ENCODE data around the gene KAZN.

The KAZN gene

DNA sequence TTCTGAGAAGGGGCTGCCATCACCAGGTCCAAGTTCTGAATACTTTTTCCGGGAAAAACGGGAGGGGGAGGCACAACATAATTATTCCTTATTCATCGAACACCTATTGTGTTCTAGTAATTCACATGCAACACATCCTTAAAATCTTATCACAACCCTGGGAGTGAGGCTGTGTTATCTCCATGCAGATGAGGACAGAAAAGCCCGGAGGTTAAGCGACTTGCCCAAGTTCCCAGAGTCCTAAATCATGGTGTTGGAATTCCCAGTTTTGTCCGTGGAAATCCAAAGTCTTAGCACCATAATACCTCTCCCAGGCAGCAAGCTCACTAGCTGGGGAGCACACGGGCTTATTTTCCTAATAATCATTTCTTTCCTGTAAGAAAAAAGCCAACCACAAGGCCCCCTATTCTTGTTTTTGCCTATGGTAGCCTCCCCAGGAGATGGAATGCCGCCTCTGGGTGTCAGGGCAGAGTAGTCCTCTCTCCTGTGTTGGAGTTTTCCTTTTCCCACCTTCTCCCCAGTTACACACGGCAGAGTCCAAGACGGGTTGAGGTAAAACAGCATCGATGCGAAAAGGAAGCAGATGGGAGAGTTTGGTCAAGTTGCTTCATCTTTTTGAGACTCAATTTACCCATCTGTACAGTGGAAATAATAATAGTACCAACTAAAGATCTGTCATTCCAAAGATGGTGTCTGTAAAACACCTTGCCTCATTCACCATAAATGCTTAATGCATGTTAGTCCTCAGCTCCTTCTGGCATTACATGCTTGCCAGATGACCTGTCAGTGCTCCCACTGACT, 327.1 kb downstream of the KAZN start:
- no peak for DNase-seq

DNA sequence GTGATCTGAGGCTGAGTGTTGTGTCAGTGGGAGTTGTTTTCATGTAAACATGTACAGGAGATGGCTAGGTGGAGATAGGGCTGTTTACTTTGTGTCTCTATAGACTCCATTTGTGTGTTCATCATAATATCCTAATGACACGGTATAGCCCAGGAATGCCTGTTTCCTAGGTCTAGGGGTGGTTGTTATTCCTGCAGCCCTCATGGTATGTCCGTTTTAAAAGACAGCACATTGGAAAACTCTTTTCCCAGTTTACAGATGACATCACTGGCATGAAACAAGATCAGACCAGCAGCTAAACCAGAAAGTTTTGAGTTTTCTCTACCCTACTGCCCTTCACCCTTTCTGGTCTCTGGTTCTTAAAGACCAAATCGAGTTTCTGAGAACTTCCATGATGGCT, 327.7 kb downstream of the KAZN start:
- DNase-seq: no peak

DNA sequence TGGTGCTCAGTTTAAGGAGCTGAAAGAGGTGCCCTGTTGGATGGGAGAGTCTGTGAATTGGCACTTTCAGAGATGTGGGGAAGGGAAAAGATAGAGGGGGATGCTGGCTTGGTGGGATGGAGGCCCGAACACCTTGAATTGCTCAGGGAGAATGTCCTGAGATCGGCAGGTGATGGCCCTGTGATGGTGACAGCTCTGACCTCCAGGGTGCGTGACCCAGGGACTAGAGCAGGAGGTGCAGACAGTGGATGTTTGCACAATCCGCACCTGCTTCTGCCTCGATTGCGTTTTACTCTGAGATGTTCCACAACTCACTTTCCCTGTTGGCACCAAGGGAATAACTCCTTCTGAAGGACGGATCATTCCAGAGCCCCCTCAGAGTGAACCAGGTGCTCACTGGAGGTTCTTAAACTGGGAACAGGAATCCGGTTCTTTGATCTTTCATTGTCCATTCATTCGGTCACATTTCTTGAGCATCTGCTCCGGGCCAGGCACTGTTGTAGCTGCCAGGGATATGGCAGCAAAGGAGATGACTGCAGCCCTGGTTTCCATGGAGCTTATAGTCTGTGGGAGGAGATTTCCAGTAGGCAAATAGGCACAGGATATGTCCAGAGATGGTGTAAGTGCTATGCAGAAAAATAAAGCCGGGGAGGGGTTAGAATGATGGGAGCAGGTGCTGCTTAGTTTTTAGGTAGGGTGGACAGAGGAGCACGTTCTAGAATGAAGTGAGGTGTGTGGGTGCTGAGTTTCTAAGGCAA, 328.5 kb downstream of the KAZN start:
- DNase-seq: no peak

DNA sequence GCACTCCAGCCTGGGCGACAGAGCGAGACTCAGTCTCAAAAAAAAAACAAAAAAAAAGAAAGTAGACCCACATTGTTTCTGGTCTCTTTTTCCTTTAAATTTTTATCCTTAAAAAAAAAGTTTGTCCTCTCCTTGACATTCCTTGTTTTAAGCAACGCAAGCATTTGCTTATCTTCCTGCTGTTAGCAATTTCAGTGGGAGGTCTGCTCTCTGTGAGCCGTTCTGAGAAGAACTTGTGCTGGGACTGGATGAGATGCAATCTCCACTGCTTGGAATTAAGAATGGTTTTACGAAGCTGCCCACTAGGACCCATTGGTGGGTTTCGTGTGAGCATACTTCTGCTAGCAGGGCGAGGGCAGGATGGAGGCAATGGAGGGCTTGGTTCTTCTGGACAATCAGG, 329.9 kb downstream of the KAZN start:
- DNase-seq: no peak

DNA sequence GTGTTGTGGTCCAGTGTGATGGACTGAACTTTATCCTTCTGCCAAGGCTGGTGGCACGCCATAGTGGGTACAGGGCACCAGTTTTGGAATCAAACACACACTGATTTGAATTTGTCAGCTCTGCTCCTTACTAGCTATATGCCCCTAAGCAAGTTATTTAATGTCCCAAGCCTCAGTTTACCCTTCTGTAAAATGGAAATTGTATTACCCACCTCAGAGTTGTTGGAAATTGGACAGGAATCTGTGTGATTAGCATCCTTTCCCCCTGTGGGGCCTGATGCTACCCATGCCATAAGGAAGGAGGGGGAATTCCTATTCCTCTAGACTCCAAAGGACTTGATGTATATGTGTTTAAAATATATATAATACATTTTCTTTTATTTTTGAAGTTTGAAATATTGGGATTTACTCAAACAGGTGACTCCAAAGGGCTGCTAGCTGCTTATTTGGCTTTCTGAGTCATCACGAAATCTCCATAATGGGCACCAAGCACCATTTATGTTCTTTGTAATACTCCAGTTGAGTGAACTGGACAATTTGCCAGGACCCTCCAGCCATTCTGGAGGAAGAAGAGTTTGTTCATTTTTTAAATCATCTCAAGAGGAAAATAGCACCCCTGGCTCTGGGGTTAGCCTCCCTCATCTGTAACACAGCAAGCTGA, 330.5 kb downstream of the KAZN start:
- no peak for DNase-seq

DNA sequence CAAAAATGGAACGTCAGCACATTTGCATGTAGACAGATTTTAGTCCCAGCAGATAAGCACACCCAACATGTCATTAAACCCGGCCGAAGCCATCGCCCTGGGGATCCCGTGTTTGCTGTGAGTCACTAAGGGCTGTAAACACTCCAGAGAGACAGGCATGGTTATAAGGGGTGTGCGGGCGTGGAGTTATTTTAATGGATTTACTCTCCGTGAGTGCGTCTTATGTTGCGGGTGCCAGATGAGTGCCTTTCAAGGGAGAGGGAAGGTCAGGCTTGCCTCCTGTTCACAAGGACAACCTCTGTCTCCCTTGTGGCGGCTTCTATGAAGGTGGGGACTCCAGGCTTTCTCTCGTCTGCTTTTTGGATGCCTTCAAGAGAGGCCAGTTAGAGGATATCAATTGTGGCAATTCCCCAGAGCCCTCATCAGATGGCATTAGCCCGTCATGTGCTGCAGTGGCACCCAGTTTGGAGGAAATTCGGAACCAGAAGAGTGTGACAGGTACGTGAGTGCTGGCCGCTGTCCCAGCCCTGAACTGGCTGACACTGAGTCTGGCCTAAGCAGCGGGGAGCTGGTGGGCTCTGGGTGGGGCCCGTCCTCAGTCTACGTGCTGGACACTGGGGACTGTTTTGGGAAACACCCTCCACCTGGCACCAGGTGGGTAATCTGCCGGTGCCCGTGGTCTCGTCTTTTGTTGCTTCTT, 331.2 kb downstream of the KAZN start:
- DNase-seq: no peak

DNA sequence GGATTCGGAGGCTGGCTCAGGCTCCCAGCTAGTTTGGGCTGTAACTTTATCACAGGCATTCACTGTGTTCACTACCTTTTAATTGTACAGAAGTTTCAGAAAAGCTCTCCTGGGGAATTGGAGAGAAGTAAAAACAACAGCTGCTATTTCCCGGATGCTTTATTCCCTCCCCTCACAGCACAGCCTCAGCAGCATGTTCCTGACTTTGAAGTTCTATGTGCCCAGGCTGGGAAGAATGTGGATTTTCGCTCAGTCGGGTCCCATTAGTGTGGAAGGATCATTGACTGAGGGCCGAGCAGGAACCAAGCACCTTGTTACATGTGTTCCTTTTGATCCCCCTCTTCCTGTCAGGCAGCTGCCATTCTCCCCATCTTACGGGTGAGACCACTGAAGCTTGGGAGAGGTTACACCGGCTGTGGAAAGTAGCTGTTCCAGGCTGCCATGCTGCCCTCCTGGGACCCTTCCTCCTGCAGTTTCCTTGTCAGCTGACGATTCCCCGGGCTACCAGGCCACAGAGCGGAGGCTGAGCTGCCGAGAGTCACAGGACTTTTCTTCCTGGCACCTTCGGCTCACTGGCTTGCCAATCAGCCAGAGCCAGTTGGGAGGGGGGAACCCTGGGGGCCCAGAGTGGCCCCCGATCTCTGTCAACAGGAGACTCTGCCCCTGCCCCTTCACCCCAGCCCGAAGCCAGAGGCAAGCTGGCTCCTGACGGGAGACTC, 331.9 kb downstream of the KAZN start:
- no peak for DNase-seq

DNA sequence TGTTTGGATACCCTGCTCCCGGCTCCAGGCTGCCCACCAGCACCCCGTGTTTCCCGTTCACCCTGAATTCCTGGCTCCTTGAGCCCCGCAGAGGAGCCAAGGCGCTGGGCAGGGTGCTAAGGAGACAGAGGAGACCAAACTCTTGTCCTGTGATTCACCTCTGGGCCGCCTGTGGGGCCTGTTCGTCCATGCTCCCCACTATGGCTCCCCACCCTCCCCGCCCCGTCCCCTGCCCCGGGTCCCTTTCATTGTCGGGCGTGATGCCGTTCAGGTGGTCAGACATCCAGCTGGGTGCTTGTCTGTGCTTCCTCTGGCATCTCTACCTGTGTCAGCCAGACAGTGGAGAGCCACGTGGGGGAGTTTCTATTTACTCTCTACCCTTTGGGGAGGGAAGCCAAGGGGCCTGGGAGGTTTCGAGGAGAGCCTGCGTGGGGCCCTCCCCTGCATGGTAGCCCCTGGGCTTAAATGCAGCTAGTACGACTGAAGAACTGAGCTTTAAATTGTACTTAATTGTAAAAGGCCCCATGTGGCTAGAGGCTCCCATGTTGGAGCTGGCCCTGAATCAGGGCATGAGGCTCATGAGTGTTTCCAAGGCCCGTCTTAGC, 333.7 kb downstream of the KAZN start:
- no peak for DNase-seq

DNA sequence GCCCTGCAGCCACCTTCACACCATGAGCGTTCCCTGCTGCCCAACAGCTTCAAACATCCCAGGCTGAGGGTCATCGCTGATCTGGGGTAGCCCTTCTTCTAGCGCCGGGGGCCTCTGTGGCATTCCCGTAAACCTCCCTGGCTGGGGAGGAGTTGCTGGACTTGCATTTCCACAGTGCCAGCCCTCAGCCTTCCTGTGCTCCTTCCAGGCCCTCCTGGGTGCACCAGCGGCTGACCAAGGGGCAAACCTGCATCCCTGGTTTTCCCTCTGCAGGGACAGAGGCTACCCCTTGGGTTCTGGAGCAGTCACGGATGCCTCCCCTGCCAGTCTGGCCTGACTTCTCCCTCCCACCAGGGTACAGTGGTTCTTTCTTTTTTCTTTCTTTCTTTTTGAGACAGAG, 336.4 kb downstream of the KAZN start:
- no peak for DNase-seq

DNA sequence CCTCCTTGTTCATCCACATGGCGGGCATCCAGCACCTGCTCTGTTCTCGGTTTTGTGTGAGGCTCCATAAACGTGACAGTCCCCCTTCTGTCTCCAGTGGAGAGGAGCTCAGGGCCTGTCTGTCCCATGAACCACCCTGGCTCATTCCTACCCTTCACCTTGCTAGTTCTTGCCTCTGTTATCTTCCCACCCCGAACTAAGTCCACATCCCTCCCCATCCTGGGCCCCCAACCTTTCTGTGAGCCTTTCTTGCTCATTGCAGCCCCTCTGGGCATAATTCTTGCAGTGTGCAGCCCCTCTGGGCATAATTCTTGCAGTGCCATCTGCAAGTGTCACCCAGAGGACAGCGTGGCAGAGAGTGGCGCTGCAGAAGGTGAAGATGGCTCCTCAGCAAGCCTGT, 338.3 kb downstream of the KAZN start:
- no peak for DNase-seq

DNA sequence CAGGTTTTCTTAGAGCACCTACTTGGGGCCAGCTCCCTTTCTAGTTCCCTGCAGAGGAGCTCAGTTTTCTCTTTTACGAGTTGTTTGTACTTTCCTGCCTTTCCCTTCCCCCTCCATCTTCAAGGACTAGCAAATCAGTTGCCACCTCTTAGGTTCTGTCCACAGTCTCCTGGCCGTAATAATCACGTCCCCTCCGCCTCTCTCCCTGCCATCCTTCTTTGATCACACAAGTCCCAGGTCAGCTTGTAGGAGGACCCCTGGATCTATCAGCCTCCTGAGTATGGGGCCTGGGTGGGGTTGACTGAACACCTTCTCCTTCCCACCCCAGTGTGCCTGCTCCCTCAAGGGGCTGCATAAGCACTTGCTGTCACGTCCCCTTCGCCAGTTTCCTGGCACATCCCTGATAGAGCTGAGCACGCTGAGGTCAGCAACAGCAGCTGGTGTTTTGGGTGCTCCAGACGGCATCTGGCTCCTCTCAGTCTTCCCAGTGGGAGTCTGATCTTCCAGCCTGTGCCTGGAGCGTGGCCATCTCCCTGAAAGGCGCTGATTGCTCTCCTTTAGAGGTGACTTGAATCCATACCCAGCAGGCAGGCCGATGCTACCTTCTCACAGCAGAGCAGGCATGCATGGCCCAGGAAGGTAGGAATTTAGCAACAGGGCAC, 338.9 kb downstream of the KAZN start:
- no peak for DNase-seq

DNA sequence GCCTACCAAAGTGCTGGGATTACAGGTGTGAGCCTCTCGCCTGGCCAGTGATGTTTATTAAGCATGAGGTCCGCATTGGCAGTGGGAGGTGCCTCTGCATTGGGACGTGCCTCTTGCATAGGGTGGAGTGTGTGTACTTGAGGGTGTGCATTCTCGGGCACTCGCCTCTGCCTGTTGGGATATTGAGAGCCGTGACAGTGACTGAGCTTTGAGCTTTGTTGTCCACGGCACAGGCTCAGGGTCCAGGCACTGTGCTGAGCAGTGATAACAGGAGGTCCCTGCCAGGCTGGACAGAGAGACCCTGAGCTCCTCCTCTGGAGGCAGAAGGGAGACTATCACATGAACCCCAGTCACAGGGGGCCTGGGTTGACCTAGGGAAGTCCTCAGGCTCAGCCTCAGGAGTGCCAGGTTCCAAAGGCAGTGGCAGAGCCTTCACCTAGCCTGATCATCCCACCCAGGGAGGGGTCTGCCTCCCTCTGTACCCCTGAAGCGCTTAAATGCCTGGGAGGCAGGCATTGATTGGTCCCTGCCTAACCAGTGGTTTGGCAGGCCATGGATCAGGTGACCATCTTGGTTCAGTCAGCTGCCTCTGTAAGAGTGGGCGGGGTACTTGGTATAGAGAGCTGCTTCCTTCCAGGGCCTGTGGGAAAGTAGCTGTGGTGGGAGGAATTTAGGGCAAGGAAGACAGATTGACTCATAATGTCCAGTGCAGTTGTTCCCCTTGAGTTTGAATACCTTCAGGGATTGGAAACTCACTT, 341.2 kb downstream of the KAZN start:
- no peak for DNase-seq

DNA sequence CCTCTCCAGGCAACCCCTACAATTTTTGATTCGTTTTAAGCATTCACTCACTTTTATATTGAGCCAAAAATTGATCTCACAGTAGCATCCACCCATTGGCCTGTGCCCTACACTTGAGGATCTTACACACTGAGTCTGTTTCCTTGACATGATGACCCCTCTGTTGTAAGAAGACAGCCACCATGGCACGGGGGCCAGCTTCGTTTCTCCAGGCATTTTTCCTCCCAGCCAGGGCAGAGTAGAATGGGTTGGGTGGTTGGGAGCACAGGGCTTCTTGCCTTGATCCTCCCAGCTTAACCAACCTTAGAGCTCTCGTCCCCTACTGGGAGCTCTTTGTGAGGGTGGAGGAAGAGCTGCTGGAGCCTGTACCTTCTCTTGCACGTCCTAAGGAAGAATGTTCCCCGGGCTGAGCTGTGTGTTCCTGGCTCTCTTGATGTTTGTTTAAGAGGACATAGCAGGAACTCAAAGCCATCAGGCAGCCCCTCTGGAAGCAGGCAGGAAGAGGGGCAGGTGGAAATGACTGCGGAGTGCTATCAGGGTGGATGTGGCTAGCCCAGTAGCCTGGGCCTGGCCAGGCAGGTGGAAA, 341.9 kb downstream of the KAZN start:
- no peak for DNase-seq

DNA sequence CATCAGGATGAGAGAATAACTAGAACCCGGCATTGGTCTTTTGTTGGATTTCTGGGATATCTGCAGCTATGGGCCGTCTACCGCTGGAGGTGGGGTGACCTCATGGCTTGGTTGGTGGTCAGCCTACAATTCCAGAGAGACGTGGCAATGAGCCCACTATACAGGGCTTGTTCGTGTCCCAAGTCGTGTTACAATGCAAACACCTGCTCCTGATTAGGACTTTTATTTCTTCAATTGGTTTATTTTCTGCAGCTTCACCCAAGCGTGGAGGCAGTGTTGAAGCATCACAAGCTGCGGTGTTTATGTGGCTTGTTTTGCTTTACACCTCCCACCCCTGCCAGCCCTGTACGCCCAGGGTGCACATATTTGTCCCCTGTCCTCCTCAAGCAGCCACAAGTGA, 343.4 kb downstream of the KAZN start:
- DNase-seq: no peak

DNA sequence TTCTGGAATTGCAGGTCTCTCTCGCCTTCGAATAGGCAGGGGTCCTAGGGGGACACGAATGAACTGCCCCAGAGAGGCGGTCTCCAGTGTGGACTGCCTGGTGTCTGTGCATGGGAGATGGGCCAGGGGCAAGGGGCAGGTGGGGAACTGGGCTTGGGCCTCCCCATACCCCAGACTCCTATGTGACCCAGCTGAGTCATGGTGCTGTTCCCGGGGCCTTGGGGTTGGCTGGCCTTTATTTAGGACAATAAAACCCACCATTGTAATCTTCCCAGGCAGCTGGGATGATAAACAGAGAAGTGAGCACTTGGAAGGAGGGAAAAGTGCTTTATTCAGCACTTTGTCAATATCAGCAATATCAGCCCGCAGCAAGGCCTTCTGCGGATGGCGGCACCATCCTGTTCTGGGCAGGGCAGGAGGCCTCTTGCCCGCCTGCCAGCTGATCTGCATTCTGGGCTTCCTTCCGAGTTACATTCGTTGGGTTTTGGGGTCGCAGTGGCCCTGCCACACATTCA, 346.0 kb downstream of the KAZN start:
- no peak for DNase-seq

DNA sequence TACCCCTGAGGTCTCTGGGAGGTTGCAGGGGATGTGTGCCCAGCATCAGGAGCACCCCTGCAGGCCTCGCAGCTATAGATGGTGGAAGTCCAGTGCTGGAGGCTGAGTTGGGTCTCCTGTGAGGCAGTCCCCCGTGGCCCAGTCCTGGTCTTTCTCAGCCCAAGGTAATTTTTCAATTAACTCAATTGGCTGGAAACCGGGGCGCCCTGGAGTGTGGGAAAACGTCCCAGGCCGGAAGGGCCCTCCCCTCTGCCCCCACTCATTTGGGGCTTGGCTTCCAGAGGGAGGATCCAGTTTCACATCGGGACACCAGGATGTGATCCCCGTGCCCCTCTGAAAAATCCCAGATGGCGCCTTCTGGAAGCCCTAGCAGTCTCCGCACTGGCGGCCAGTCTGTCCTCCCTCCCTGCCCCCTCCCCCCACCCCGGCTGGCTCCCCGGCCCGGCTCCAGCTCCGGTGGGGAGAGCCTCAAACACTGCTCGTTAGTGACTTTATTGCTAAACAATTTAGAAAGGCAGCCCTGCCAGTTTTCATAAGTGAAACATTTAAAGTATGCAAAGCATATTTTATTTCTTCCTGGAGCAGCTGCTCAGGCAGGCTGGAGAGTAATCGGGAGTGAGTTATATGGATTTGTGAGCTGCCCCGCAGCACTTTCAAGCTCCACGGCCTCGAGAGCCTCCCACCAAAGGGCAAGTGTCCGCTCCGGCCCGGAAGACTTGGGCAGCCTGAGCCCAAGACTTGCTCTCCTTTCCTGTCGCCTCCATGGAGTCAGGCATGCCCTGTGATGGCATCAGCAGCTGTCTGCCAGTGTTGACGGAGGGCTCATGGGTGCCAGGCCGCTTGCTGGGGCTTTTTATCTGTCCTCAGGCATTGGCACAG, 346.9 kb downstream of the KAZN start:
- no peak for DNase-seq

DNA sequence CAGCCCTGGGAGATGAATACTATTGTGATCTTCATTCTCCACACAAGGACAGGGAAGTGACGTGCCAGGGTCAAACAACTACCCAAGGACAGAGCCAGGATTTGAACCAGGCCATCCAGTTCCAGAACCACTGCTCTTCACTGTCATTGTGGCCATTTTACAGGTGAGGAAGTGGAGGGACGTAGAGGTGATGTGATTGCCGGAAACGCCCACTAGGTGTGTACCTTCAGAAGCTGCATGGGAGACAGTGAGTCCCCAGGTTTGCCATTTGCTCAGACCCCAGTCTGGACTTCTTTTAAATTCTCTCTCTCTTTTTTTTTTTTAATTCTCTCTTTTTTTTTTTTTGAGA, 347.5 kb downstream of the KAZN start:
- DNase-seq: no peak

DNA sequence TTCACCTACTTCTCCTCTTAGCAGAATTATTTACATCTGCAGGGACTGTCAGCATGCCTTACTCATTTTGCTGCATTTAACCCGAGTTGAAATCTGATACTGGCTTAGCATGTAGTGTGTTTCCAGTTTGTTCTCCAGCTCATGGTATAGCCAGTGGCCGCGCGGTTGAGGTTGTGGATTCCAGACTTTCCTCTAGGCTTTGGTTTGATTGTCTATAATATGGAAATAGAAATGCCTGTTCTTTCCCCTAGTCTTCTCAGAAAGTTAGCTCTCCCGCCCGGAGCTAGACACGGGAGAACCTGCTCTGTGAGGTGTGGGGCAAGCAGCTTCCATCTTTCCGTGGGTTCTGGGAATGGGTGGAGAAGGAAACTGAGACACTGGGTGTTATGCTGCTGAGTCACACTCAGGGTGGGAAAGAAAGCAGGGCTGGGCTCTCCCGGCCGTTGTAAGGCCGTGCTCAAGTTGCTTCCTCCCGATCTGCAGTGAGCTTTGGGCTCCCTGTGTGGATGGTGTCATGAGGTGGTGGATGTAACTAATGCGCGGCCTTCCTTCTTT, 348.3 kb downstream of the KAZN start:
- DNase-seq: no peak

DNA sequence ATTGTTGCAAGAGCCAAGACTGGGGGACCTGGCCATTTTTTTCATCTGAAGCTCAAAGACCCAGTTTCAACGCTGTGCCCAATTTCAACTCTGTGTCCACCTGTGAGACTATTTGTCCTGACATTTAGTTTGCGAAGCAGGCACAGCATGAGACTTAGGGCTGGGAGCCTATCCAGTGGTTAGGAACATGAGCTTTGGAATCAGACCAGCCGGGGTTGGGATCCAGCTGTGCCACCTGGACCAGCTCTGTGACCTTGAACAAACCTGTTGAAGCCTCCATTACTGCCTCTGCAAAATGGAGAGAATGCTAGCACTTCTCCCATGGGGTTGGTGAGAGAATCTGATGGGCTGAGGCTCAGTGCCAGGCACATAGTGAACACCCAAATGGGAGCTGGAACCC, 348.9 kb downstream of the KAZN start:
- no peak for DNase-seq

Data from T-helper 1 cell (primary cell).